Activated T-cell treated with anti-CD3 and anti-CD28 coated beads for 1 hour (primary cell): ENCODE results near the gene IGSF5.

ENCODE experiments used
- DNase-seq: peaks from one replicate; pipeline ENCODE4 v3.0.0-alpha.2; 2020; ENCODE audit warnings: low read depth

The IGSF5 gene

DNA sequence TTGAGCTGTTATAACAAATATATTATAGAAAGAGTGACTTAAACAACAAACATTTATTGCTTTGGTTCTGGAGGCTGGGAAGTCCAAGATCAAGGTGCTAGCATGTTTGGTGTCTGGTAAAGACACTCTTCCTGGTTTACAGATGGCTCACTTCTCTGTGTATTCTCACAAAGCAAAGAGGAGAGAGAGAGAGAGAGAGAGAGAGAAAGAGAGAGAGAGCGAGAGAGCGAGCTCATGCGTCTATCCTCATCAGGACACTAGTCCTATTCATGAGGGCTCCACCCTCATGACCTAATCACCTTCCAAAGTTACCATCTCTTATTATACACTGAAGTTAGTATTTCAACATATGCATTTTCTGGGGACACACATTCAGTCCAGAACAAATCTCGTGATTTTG lies 89.6 kb downstream of the IGSF5 start:
- DNase-seq, result no peak

DNA sequence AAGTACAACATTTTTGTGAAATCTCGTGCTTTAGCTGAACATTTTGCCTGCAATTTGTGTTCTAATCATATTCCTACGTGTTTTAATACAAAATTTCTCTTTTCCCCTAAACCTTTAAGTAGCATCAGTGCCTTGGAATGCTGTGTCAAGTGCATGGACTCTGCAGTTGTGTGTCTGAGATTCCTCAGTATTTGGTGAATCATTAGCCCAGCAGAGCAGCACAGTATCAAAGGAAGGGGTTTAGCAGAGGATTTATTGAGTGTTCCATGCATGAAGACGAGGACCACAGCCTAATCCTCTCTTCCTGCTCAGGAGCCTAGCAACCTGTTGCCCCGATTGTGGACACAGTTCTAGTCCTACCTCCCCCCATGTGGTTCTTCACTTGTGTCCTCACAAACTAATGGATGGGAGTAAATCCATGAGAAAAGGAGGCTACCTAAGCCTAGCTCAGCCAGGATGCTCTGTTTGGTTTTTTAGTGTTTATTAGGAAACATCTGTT lies 92.9 kb downstream of the IGSF5 start:
- DNase-seq, result no peak

- DNase-seq, result no peak
These were observed 95.6 kb downstream of the IGSF5 start for GRCh38 chr21:39840373-39841097.

DNA sequence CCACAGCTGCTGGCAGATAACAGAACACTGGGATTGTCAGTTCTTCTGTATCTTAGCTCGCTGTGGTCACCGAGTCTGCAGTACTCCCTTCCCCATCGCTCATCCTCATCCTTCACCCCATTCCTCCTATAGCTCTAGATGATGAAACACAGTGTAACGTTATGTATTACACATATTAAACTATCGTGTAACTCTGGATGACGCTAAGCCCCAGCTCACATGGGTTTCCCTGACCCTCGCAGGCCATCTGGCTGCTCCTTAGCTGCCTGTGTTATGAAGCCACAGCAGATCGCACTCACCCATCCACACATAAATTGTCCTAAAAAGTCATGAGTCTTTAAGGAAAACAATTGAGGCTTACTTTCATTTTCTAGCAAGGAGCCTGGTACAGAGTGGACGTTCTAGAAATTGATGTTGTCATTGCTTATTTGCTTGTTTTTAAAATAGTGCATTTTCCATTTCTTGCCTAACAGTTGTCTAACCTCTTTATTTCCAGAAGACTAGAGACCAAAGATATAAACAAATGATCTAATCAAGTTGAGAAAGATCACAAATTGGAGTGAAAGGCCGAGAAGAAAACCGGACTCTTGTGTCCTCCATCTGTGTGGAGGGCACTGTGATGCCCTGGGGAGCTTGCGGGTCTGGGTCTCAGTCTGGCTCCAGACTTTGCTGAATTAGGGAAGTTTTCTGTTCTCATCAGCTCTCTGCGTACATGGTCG lies 97.9 kb downstream of the IGSF5 start:
- no peak for DNase-seq

DNA sequence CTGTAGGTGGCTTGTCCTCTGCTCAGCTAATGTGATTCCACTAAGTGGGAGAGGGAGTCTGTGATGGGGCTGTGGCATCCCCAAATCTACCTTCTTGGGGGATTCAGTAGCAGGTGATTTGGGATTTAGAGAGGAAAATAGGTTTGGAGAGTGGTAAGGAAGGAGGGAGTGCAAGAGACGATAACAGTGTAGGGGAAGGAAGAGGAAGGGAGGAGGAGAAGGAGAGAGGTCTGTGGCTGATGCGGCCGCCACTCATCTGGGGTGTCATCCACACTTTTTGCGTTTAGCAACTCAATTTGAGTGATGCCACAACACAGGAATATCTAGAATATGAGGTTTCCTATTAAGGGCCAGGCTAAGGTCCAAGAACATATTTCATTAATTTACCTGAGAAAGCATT lies 98.5 kb downstream of the IGSF5 start:
- no peak for DNase-seq

DNA sequence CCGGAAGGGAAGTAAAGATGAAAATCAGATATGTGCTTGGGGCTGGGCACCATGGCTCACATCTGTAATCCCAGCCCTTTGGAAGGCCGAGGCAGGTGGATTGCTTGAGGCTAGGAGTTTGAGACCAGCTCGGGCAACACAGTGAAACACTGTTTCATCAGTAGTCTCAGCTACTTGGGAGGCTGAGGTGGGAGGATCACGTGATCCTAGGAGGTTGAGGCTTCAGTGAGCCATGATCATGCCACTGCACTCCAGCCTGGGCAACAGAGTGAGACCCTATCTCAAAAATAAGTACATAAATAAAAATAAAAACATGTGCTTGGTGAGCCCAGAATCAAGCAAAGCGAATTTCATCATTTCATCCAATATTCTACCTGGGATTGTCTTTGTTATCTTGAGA lies 98.9 kb downstream of the IGSF5 start:
- no peak for DNase-seq

GRCh38 chr21:39845571-39846130 lies 100.7 kb downstream of the IGSF5 start:
- DNase-seq, result no peak

DNA sequence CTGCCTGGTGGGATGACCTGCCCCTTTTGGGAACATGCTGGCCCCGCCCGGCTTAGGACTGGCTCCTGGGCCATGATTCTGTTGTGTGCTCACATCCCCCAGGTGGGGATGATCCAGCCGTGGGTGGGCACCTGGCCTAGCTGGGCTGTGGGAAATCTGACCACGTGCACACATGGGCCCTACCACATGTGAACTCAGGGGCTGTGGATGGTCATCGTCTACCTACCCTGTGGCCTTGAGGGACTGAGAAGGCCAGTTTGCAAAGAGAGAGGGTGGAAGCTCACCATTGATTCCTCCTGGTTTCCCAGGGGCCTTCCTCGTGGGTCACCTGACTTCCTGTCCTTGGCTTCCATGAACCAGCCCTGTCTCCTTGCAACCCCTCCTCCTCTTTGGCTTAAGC lies 102.9 kb downstream of the IGSF5 start:
- DNase-seq, result no peak

DNA sequence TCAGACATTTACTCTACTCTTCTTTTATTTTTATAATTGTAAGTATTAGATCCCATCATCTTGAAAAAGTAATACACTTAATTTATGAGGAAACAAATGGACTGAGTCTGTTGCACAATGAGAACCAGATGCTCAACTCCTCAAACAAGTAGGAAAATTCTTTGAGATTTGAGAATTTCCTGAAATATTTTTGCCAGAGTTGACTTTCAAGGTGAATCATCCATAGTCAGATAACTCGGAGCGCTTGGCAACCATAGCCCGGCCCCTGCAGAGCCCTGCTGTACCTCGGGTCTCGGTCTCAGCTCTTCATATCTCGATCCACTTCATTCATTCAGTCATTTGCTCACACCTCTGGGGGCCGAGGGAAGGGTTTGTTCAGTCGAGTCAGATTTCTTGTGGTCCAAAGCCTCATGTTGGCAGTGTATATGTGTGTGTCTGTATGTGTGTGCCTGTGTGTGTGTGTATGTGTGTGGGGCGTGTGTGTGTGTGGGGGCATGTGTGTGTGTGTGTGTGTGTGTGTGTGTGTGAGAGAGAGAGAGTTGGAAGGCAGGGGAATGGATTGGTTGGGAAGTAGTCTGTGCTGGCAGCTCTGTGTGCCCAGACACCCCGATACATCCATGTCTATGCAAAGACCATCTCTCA lies 104.2 kb downstream of the IGSF5 start:
- no peak for DNase-seq

GRCh38 chr21:39850333-39850732 lies 105.3 kb downstream of the IGSF5 start:
- no peak for DNase-seq

DNA sequence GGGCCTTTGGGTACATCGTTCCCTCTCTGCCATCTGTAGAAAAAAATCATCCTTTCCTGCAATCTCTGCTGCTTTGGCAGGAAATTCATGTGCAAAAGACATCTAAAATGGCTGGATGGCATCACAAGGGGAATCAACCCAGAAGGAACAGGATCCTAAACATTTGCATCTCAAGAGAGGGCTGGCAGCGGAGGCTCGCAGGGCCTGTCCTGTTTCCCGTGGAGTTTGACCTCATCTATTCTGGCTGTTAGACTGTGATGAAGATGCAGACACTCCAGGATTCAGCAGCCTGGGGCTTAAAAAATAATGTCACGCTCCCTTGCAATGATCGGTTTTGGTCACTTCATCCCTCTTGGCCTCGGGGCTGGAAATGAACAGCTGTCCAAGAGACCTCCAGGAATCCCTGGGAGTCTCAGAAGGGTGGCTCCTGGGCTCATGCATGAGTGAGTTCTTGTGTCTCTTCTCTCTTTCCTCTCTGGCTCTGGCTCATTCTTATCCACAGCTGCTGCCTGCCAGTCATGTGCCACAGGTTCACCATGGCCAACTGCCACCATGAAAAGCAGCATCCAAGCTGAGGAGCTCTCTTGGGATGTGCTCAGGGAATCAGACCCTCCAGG lies 106.1 kb downstream of the IGSF5 start:
- no peak for DNase-seq
